Measurements from ENCODE around the gene DNAH11. TPM values are rescaled to one million over a fixed set of nuclear protein-coding genes. Genes with fewer than 3 reads are reported as not detected.

DNAH11 gene
- total and polyA plus RNA-seq, 2 of the 4 experiments (the other 2 are of a cell fraction), result not detected

DNA sequence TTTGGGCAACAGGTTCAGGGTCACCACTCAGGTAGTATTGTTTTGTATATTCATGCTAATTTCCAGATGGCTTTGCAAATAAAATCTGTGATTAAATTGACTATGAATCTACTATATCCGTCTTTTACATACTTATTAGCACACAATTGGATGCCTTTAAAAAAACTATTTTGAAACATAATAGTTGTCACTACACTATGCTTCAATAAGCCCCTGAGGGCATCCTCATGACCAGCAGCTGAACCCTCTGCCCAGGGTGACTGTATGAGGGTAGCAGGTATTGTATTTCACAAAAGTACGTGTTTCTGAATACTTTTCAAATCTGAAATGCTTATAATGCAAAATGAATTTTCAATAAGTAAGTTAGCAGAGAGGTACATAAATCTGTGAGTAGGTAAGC is 97.3 kb downstream of the DNAH11 start:
- CTCF ChIA-PET, result no interaction called here
- H4K8ac ChIP-seq (ENCODE audit: low read depth in 2 of 2, low read length in 2 of 2), result no peak overlapping the region
- no peaks in the 10 kb centered on the region for H3K9me3 ChIP-seq (ENCODE audit: control insufficient read depth, insufficient read depth, low read length)
- ATAC-seq (ENCODE audit: low read depth) (no peak), DNase-seq (no peak)
- TF ChIP-seq MXI1 (IDR thresholded peaks at IDR 0.05; ENCODE audit: borderline replicate concordance, low read depth, low read length) (no peak), MAZ (IDR thresholded peaks at IDR 0.05; ENCODE audit: borderline replicate concordance, low read depth, low read length) (no peak), CHD1 (IDR thresholded peaks at IDR 0.05; ENCODE audit: low read depth, low read length) (no peak), RAD21 (IDR thresholded peaks at IDR 0.05; ENCODE audit: low read length) (no peak), SMC3 (IDR thresholded peaks at IDR 0.05; ENCODE audit: low read depth, low read length) (no peak), MAFK (IDR thresholded peaks at IDR 0.05; ENCODE audit: low read depth, low read length) (no peak), RFX5 (IDR thresholded peaks at IDR 0.05; ENCODE audit: low read depth, low read length) (no peak), FOS (IDR thresholded peaks at IDR 0.05; ENCODE audit: low read depth, low read length) (no peak), POLR2A (IDR thresholded peaks at IDR 0.05; ENCODE audit: low read depth, low read length) (no peak), BHLHE40 (IDR thresholded peaks at IDR 0.05; ENCODE audit: low read depth, low read length) (no peak), CEBPB (IDR thresholded peaks at IDR 0.05; ENCODE audit: low read depth, low read length) (no peak), CTCF (conservative IDR thresholded peaks at IDR 0.05; ENCODE audit: low read depth, low read length) (no peak), RCOR1 (IDR thresholded peaks at IDR 0.05; ENCODE audit: insufficient replicate concordance, low read length) (no peak)
- BruUV-seq (replicated peaks), result no TSS peak
- H3K27ac ChIP-seq (ENCODE audit: insufficient read depth, low read length), result no peak overlapping the region
- no peak overlapping the region for H2BK15ac ChIP-seq (ENCODE audit: low read depth, low read length)
- no peaks in the 10 kb centered on the region for H3K9me1 ChIP-seq (ENCODE audit: insufficient read depth, low read length)
- H2BK120ac ChIP-seq (ENCODE audit: low read depth, low read length), result no peak overlapping the region
- no peak overlapping the region for H3K18ac ChIP-seq (ENCODE audit: low read depth, low read length)
- no peaks in the 10 kb centered on the region for H3K36me3 ChIP-seq (ENCODE audit: control insufficient read depth, insufficient read depth, low read length)
- H2AK9ac ChIP-seq (replicated peaks; ENCODE audit: low read depth, low read length, poor library complexity), result no peak overlapping the region
- no peak overlapping the region for H3K4me3 ChIP-seq (ENCODE audit: insufficient read depth, low read depth, low read length)
- no peak overlapping the region for H2AFZ ChIP-seq (replicated peaks; ENCODE audit: low read length, poor library complexity)
- no CpG with 5 or more reads among the region's 2 CpGs for WGBS, 2 experiments (ENCODE audit: extremely low coverage in 2 of 2, insufficient read length in 1 of 2)
- H4K5ac ChIP-seq (ENCODE audit: low read depth, low read length), result no peak overlapping the region
- H4K91ac ChIP-seq (ENCODE audit: insufficient read depth, low read depth, low read length), result no peak overlapping the region
- H3K9ac ChIP-seq (ENCODE audit: low read depth, low read length), result no peak overlapping the region
- no peak overlapping the region for H2BK20ac ChIP-seq (ENCODE audit: low read depth, low read length)
- H2AK5ac ChIP-seq (ENCODE audit: low read depth, low read length), result no peak overlapping the region
- no peaks in the 10 kb centered on the region for H3K4me1 ChIP-seq (ENCODE audit: control insufficient read depth, insufficient read depth, low read length)
- no peaks in the 10 kb centered on the region for H4K20me1 ChIP-seq (ENCODE audit: insufficient read depth, low read length)
- no peak overlapping the region for H3K23ac ChIP-seq (ENCODE audit: low read depth, low read length)
- no peak overlapping the region for H3K14ac ChIP-seq (replicated peaks; ENCODE audit: low read depth, low read length)
- H3K4me2 ChIP-seq (ENCODE audit: low read depth, low read length), result no peak overlapping the region
- no peaks in the 10 kb centered on the region for H3K79me1 ChIP-seq (ENCODE audit: low read depth in 1 of 2, low read length in 2 of 2)
- intact Hi-C loops (cut with micrococcal nuclease) (no loop called here), in situ Hi-C loops (cut with MboI; ENCODE audit: low sequenced_read_pairs) (no loop called here), dilution Hi-C loops (cut with HindIII; ENCODE audit: low sequenced_read_pairs, unreplicated experiment) (no loop called here)
- H2BK5ac ChIP-seq (ENCODE audit: low read depth, low read length, poor library complexity, severe bottlenecking), result no peak overlapping the region
- no peaks in the 10 kb centered on the region for H3K27me3 ChIP-seq (ENCODE audit: control insufficient read depth, insufficient read depth, low read length)
- POLR2A ChIA-PET (ENCODE audit: unreplicated experiment), result no interaction called here
- no peak overlapping the region for H3K4ac ChIP-seq (ENCODE audit: low read depth, low read length)
- no peak overlapping the region for H3K56ac ChIP-seq (ENCODE audit: extremely low read depth, insufficient read depth, low read length)

Data from IMR-90 (cell line).